HG03354 (cell line): ENCODE results near the gene NXNL1.
"Not testable (repeated sequence)": the region's sequence is repeated elsewhere in the genome, so short reads cannot be mapped to it uniquely, and the experiment has no call there.

ENCODE experiments used
- ATAC-seq: cut with Tn5 transposase; IDR thresholded peaks from one replicate; pipeline ENCODE4 v1.9.1; 2021; ENCODE audit warnings: mild to moderate bottlenecking; ENCODE audit not compliant: unreplicated experiment, poor library complexity, severe bottlenecking

The NXNL1 gene

GRCh38 chr19:17487284-17488121 lies 26.8 kb upstream of the NXNL1 start:
- no peak for ATAC-seq

DNA sequence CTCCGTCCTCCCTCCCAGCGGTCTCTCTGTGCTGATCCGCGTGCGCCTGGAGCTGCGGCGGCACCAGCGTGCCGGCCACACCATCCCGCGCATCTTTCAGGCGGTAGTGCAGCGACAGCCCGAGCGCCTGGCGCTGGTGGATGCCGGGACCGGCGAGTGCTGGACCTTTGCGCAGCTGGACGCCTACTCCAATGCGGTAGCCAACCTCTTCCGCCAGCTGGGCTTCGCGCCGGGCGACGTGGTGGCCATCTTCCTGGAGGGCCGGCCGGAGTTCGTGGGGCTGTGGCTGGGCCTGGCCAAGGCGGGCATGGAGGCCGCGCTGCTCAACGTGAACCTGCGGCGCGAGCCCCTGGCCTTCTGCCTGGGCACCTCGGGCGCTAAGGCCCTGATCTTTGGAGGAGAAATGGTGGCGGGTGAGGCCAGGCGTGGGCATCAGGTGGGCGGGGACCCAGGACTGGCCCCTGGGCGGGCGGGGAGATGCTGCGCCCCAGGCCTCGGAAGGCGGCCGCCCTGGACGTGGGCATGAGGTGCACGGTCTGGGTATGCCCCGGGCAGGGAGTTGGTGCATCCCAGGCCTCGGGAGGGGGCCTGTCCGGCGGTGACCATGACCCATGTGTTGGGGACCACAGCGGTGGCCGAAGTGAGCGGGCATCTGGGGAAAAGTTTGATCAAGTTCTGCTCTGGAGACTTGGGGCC lies 26.0 kb upstream of the NXNL1 start:
- no peak for ATAC-seq

DNA sequence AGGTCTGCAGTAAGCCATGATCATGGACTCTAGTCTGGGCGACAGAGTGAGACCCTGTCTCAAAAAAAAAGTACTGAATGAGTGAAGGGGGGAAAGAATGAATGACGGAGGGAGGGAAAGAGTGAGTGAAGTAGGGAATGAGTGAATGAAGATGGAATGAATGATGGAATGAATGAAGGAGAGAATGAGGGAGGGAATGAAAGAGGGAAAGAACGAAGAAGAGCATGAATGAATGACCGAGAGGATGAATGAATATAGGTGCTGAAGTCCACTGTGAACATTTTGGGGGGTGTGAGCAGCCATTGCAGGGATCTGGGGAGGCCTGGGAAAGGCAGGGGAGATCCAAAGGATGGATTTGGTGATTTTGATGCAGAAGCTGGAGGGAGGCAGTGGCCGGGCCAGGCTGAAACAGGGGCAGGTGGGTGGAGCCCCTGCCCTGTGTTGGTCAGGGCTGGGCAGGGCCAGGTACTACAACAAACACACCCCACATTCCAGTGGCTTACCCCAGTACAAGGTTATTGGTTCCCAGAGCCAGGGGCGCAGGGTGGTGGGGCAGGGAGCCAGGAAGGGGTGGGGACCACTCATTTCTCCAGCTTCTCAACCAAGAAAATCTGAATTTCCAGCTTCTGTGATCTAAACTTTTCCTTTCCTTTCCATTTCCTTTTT lies 23.9 kb upstream of the NXNL1 start:
- ATAC-seq = no peak

DNA sequence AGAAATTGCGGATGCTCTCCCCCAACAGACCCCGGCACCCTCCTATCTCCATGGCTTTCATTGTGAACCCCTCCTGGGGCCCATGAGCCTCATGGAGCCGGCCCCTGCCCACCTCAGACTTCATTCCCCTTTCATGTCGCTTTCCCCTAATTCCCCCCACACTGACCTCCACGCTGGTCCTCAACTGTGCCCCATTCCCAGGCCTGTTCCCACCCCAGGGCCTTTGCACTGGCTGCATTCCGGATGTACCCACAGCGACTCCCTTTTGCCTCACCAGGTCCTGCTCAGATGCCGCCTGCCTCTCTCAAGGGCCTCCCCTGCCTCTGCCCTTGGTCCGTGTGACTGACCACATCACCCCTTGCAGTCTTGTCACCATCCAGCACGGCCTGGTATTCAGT lies 22.9 kb upstream of the NXNL1 start:
- ATAC-seq = no peak

GRCh38 chr19:17482877-17483604 lies 22.3 kb upstream of the NXNL1 start:
- no peak for ATAC-seq

GRCh38 chr19:17481986-17482385 lies 21.3 kb upstream of the NXNL1 start:
- no peak for ATAC-seq

GRCh38 chr19:17479325-17479791 lies 18.6 kb upstream of the NXNL1 start:
- no peak for ATAC-seq

DNA sequence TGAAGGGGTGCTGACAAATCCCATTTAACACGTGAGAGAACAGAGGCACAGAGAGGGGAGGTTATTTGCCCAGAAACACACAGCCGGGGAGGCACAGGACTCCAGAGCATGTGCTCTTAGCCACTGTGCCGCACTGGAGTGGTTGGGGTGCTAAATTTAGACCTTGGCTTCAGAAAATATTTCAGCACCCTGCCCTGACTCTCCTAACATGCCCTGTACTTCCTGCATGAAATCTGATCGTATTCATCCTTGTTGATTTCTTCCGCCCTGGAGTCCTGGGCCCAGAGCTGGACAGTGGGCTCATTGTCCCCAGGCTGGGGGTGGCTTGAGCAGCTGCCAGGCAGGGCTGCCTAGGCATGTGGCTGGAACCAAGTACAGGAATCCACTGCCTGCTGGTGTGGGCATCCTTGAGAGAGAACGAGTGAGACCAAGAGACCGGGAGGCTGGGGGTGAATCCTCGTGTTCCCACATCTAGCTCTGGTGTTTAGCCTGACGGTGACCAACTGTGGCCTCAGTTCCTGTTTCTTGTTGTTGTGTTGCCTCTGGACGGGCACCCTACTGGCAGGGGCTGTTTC lies 14.9 kb upstream of the NXNL1 start:
- ATAC-seq = no peak

- not testable (repeated sequence) for ATAC-seq
Measured at GRCh38 chr19:17475011-17475540, 14.3 kb upstream of the NXNL1 start.

GRCh38 chr19:17473041-17473440 lies 12.3 kb upstream of the NXNL1 start:
- no peak for ATAC-seq

DNA sequence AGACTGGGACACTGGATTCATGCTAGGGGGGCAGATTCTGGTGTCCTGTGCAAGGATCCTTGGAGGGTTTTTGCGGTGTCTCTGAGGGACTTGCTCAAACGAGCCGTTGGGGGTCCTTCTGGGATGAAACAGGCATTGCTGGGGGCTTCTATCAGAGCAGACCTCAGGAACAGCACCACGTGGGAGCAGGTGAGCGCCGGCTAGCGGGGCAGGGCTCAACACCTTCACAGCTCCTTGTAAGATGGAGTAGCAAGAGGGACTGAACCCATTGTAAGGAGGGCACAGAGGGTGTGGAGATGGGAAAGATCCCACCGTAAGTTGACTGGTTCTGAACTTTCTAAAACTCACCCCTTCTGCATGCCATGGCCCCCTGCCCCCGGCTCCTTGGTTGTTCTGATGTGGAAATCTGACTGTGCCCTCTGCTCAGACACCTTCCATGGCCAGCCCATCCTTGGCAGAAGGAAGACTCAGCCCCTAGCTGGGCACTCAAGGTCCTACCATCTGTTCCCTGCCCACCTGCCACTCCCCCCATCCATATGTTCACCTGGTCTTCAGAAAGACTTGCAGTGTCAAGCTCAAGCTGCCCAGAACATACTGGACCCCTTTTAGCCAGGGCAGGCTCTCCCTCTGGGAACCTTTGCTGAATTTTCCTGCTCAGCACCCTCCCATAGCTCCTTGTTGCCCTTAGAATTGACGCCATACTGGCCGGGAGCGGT lies 10.8 kb upstream of the NXNL1 start:
- no peak for ATAC-seq

GRCh38 chr19:17470068-17470841 lies 9.5 kb upstream of the NXNL1 start, which contains the start of gene SLC27A1:
TSS of gene SLC27A1 (plus strand) at chr19:17470524. CDS start at chr19:17470541, 17 bp downstream.
- peak; percentile 73 for ATAC-seq

GRCh38 chr19:17469481-17470067 lies 8.8 kb upstream of the NXNL1 start:
- peak; percentile 64 for ATAC-seq

- ATAC-seq = no peak
Measured at GRCh38 chr19:17469092-17469480, 8.4 kb upstream of the NXNL1 start.

- no peak for ATAC-seq
Measured at GRCh38 chr19:17468302-17469091, 7.8 kb upstream of the NXNL1 start.

DNA sequence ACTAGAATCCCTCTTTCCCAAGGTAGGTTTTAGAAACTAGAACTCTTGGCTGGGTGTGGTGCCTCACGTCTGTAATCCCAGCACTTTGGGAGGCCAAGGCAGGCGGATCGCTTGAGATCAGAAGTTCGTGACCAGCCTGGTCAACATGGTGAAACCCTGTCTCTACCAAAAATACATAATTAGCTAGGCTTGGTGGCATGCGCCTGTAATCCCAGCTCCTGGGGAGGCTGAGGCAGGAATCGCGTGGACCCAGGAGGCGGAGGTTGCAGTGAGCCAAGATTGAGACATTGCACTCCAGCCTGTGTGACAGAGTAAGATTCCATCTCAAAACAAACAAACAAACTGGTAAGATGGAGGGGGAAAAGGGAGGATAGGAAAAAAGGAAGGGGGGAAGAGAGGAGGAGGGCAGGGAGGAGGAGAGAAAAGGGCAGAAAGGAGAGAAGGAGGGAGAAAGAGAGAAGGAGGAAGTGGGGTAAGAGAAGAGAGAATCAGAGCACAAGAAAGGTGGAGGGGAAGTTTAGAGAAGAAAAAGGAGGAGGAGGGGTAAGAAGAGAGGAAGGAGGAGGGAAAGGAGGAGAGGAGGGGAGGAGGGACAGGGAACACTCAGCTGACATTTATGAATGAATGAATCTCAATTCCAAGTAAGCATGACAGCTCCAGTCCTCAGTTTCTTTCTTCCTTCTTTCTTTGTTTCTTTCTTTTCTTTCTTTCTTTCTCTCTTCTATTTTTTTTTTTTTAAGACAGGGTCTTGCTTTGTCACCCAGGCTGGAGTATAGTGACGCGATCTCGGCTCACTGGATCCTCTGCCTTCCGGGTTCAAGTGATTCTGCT lies 7.0 kb upstream of the NXNL1 start:
- no peak for ATAC-seq
